ENCODE results near the gene PDXP. TPM values are rescaled to one million over a fixed set of nuclear protein-coding genes. Genes with fewer than 3 reads are reported as not detected.

The PDXP gene
- total RNA-seq, 1 experiment from 2014 or later, result 42.7 TPM

DNA sequence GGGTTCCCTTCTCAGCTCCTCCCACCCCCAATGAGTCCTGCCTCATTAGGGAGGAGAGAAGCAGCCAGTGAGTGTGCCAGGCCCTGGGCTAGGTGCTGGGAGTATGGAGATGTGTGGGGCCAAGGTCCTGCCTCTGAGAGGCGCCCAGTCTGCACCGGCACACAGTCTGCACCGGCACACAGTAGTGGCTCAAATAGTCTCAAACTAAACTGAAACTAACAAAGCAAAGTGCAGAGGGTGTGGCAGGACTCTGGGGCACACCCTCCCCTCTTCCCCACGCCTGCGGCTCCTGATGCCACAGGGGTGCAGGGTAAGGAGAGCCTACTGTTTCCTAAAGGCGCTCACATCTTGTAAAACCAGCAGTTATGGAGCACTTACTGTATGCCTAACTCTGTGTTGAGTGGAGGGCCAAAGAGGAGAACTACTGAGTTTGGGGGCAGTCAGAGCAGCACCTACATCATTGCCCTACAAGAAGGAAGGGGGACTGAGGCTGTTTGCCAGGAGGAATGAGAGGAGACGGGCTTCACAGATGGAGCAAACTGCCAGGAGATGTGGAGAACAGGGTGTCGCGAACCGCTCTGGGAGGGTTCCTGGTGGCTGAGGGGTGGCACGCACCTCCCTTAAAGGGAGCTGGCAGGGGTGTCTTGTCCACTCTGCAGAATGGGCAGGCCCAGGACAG is 20.0 kb upstream of the PDXP start:
- BruUV-seq (replicated peaks), result no TSS peak
- peak overlapping the region; percentile 96 for H3K4me2 ChIP-seq (ENCODE audit: low read length)
- peak overlapping the region; percentile 85 to 89 for H3K4me3 ChIP-seq (replicated peaks in 1 of 2; ENCODE audit: low read depth in 1 of 2, low read length in 2 of 2)
- DNase-seq (ENCODE audit: low read depth, low spot score) (no peak), ATAC-seq (peak; percentile 35)
- no peaks in the 10 kb centered on the region for H3K27me3 ChIP-seq (ENCODE audit: insufficient read depth, low read length)
- intact Hi-C loops (cut with micrococcal nuclease), result loop anchor here (5.0 kb wide), 1 partner anchor 154 kb away; no protein-coding TSS in a partner anchor
- H3K79me2 ChIP-seq (ENCODE audit: insufficient read depth, low read length), result peaks cover 14% of the 10 kb centered on the region
- H3K36me3 ChIP-seq (ENCODE audit: control insufficient read depth in 1 of 2, insufficient read depth in 2 of 2, low read length in 2 of 2), result peaks cover 4 to 8% of the 10 kb centered on the region in 2 experiments; a peak in 1 of 4 replicates
- H3K27ac ChIP-seq (ENCODE audit: low read depth, low read length), result peak overlapping the region; percentile 61; the same call in 1 of the 2 replicates
- H3K4me1 ChIP-seq (ENCODE audit: control insufficient read depth in 1 of 2, insufficient read depth in 2 of 2, low read length in 2 of 2), result peaks cover 31 to 65% of the 10 kb centered on the region in 2 experiments; a peak in 3 of 4 replicates
- no peaks in the 10 kb centered on the region for H3K9me3 ChIP-seq (ENCODE audit: control insufficient read depth in 1 of 2, insufficient read depth in 1 of 2, low read depth in 1 of 2, low read length in 2 of 2)
- H3K9me2 ChIP-seq (ENCODE audit: insufficient read depth), result no peaks in the 10 kb centered on the region
- TF ChIP-seq JUND (IDR thresholded peaks at IDR 0.05) (no peak), CBX3 (IDR thresholded peaks at IDR 0.05; ENCODE audit: low read depth) (no peak), EZH2phosphoT487 (IDR thresholded peaks at IDR 0.05; ENCODE audit: borderline replicate concordance) (no peak), ATF3 (IDR thresholded peaks at IDR 0.05) (no peak), RAD21 (IDR thresholded peaks at IDR 0.05; ENCODE audit: low read depth) (no peak), POLR2A (IDR thresholded peaks at IDR 0.05; ENCODE audit: borderline replicate concordance, extremely low read depth, insufficient read depth, insufficient read length) (no peak), ZNF274 (IDR thresholded peaks at IDR 0.05; ENCODE audit: low read depth, low read length) (no peak), FOSL1 (IDR thresholded peaks at IDR 0.05; ENCODE audit: low read depth) (no peak), SRF (IDR thresholded peaks at IDR 0.05; ENCODE audit: low read depth) (no peak), EGR1 (IDR thresholded peaks at IDR 0.05; ENCODE audit: low read depth) (no peak), SP1 (IDR thresholded peaks at IDR 0.05; ENCODE audit: low read depth) (no peak), SIN3A (IDR thresholded peaks at IDR 0.05; ENCODE audit: low read depth) (no peak)
- TF ChIP-seq, protein P1, sequence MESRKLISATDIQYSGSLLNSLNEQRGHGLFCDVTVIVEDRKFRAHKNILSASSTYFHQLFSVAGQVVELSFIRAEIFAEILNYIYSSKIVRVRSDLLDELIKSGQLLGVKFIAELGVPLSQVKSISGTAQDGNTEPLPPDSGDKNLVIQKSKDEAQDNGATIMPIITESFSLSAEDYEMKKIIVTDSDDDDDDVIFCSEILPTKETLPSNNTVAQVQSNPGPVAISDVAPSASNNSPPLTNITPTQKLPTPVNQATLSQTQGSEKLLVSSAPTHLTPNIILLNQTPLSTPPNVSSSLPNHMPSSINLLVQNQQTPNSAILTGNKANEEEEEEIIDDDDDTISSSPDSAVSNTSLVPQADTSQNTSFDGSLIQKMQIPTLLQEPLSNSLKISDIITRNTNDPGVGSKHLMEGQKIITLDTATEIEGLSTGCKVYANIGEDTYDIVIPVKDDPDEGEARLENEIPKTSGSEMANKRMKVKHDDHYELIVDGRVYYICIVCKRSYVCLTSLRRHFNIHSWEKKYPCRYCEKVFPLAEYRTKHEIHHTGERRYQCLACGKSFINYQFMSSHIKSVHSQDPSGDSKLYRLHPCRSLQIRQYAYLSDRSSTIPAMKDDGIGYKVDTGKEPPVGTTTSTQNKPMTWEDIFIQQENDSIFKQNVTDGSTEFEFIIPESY (IDR thresholded peaks at IDR 0.05; ENCODE audit: extremely low read depth, insufficient replicate concordance, low read length), result no peak
- TF ChIP-seq, protein P2, sequence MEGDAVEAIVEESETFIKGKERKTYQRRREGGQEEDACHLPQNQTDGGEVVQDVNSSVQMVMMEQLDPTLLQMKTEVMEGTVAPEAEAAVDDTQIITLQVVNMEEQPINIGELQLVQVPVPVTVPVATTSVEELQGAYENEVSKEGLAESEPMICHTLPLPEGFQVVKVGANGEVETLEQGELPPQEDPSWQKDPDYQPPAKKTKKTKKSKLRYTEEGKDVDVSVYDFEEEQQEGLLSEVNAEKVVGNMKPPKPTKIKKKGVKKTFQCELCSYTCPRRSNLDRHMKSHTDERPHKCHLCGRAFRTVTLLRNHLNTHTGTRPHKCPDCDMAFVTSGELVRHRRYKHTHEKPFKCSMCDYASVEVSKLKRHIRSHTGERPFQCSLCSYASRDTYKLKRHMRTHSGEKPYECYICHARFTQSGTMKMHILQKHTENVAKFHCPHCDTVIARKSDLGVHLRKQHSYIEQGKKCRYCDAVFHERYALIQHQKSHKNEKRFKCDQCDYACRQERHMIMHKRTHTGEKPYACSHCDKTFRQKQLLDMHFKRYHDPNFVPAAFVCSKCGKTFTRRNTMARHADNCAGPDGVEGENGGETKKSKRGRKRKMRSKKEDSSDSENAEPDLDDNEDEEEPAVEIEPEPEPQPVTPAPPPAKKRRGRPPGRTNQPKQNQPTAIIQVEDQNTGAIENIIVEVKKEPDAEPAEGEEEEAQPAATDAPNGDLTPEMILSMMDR (IDR thresholded peaks at IDR 0.05 in 2 of 3, conservative IDR thresholded peaks at IDR 0.05 in 1 of 3; ENCODE audit: borderline replicate concordance in 1 of 3, insufficient read depth in 1 of 3, low read depth in 2 of 3, low read length in 2 of 3), result no peak
- ChIA-PET CTCF (interaction anchor here (1.2 kb wide), 1 partner anchor 32 kb away, joined by 4 read pairs; no protein-coding TSS in a partner anchor), RAD21 (ENCODE audit: low non-redundant PET in 1 of 2, low total read pairs in 2 of 2, uncharacterized antibody in 2 of 2, unreplicated experiment in 2 of 2) (no interaction called here), POLR2A (interaction anchor here (0.6 to 2.6 kb wide), 4 partner anchors 20 to 37 kb away, joined by 3 to 6 read pairs (median 4); partner anchors contain the start of genes GGA1, LGALS1 and PDXP)
- H3K9ac ChIP-seq (ENCODE audit: low read length), result peak overlapping the region; percentile 85
- H4K20me1 ChIP-seq (ENCODE audit: insufficient read depth), result no peaks in the 10 kb centered on the region
- H2AFZ ChIP-seq (ENCODE audit: low read depth, low read length, poor library complexity, severe bottlenecking), result no peak overlapping the region

Data from HCT116 (cell line).